Measurements from ENCODE around the gene SYPL1.

- TF ChIP-seq CTCF (IDR thresholded peaks at IDR 0.05; ENCODE audit: poor library complexity) = no peak
- no peak for TF ChIP-seq EZH2 (IDR thresholded peaks at IDR 0.05; ENCODE audit: borderline replicate concordance)
These were observed 16.5 kb downstream of the SYPL1 start for GRCh38 chr7:106095634-106096033.

Data from hepatocyte (in vitro differentiated cells).